ENCODE data around the gene GTF3C5. TPM values are rescaled to one million over a fixed set of nuclear protein-coding genes. Genes with fewer than 3 reads are reported as not detected.

The GTF3C5 gene
- total and polyA plus RNA-seq, 2 donors from 2014 or later, result 38.0 to 47.7 TPM

GRCh38 chr9:133101356-133102189 lies 70.8 kb downstream of the GTF3C5 start:
- DNase-seq (peak in 2 of 5 donors; percentile 35 to 76), FAIRE-seq (no peak)
- Histone ChIP-seq H3K4me1 (ENCODE audit: control insufficient read depth in 2 of 3, insufficient read depth in 2 of 3, low read depth in 1 of 3, low read length in 3 of 3) (no peaks in the 10 kb centered on the region), H3K27ac (ENCODE audit: low read depth in 2 of 2, low read length in 2 of 2) (no peak overlapping the region), H3K4me3 (ENCODE audit: low read length in 3 of 3) (no peak overlapping the region), H3K27me3 (ENCODE audit: control insufficient read depth, insufficient read depth, low read length) (no peaks in the 10 kb centered on the region), H3K9ac (ENCODE audit: low read length in 3 of 3) (no peak overlapping the region), H3K9me3 (ENCODE audit: control insufficient read depth in 2 of 3, insufficient read depth in 1 of 3, low read length in 3 of 3) (peaks cover 0 to 3% (median 0%) of the 10 kb centered on the region in 3 donors), H3K36me3 (ENCODE audit: control insufficient read depth in 2 of 3, insufficient read depth in 3 of 3, low read length in 3 of 3) (peaks cover 2 to 55% (median 28%) of the 10 kb centered on the region in 3 donors)
- no peak for TF ChIP-seq CTCF (IDR thresholded peaks at IDR 0.05; ENCODE audit: borderline replicate concordance, extremely low read depth, insufficient read depth)
- intact Hi-C loops (cut with DNase I), result loop anchor here (5.0 kb wide), 1 partner anchor 41 kb away; no protein-coding TSS in a partner anchor

GRCh38 chr9:133102190-133103021 lies 71.6 kb downstream of the GTF3C5 start:
- intact Hi-C loops (cut with DNase I), result loop anchor here (5.0 kb wide), 1 partner anchor 40 kb away; no protein-coding TSS in a partner anchor
- DNase-seq, result peak in 2 of 5 donors; percentile 28 to 43
- H3K4me1 ChIP-seq (ENCODE audit: control insufficient read depth in 2 of 3, insufficient read depth in 2 of 3, low read depth in 1 of 3, low read length in 3 of 3), result no peaks in the 10 kb centered on the region
- FAIRE-seq, result no peak
- H3K9me3 ChIP-seq (ENCODE audit: control insufficient read depth in 2 of 3, insufficient read depth in 1 of 3, low read length in 3 of 3), result no peaks in the 10 kb centered on the region
- H3K36me3 ChIP-seq (ENCODE audit: control insufficient read depth in 2 of 3, insufficient read depth in 3 of 3, low read length in 3 of 3), result peaks cover 2 to 61% (median 30%) of the 10 kb centered on the region in 3 donors
- no peak overlapping the region for H3K27ac ChIP-seq (ENCODE audit: low read depth in 2 of 2, low read length in 2 of 2)
- H3K4me3 ChIP-seq (ENCODE audit: low read length in 3 of 3), result no peak overlapping the region
- H3K27me3 ChIP-seq (ENCODE audit: control insufficient read depth, insufficient read depth, low read length), result no peaks in the 10 kb centered on the region
- no peak for TF ChIP-seq CTCF (IDR thresholded peaks at IDR 0.05; ENCODE audit: borderline replicate concordance, extremely low read depth, insufficient read depth)
- H3K9ac ChIP-seq (ENCODE audit: low read length in 3 of 3), result no peak overlapping the region

DNA sequence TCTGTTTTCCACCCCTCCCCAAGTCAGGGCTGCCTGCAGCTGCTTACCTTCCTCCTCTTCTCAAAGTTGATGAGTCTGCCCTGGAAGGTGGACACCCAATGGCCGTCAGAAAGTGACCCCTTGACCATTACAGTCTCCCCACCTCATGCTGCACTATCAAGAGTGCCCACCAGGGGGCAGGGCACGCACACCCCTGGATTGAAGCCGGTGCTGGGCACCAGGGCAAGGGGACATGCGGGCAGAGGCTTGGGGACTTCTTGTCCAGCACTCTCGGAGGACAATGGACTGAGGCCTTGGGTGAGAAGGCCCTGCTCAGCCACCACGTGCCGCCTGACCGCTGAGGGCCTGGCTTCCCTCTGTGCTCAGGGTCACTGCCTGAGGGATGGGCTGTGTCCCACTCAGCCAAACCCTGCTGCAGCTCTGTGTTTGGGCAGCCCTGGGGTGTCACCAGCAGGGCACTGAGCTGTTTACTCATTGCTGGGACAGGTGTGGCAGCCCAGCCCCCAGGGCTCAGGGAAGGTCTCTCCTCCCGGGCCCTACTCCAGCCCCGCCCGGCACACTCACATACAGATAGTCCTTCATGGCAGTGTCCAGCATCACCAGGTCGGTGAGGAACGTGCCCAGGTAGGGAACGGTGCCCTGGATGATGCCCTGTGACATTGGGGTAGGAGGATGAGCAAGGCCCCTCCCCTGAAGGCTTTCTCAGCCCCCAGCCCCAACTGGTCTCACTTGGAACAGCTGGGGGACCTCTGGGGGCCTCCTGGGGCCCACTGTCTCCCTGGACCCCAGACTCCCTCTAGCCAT lies 72.6 kb downstream of the GTF3C5 start:
- no peaks in the 10 kb centered on the region for H3K9me3 ChIP-seq (ENCODE audit: control insufficient read depth in 2 of 3, insufficient read depth in 1 of 3, low read length in 3 of 3)
- H3K27ac ChIP-seq (ENCODE audit: low read depth in 2 of 2, low read length in 2 of 2), result no peak overlapping the region
- no peak overlapping the region for H3K9ac ChIP-seq (ENCODE audit: low read length in 3 of 3)
- DNase-seq (peak in 4 of 5 donors; percentile 56 to 85 (median 75)), FAIRE-seq (no peak)
- no peaks in the 10 kb centered on the region for H3K27me3 ChIP-seq (ENCODE audit: control insufficient read depth, insufficient read depth, low read length)
- peak; percentile 96 for TF ChIP-seq CTCF (IDR thresholded peaks at IDR 0.05; ENCODE audit: borderline replicate concordance, extremely low read depth, insufficient read depth)
- intact Hi-C loops (cut with DNase I), result loop anchor here (5.0 kb wide), 1 partner anchor 39 kb away; no protein-coding TSS in a partner anchor
- peaks cover 2 to 54% (median 30%) of the 10 kb centered on the region in 3 donors for H3K36me3 ChIP-seq (ENCODE audit: control insufficient read depth in 2 of 3, insufficient read depth in 3 of 3, low read length in 3 of 3)
- H3K4me3 ChIP-seq (ENCODE audit: low read length in 3 of 3), result no peak overlapping the region
- no peaks in the 10 kb centered on the region for H3K4me1 ChIP-seq (ENCODE audit: control insufficient read depth in 2 of 3, insufficient read depth in 2 of 3, low read depth in 1 of 3, low read length in 3 of 3)
